WTC11 (cell line): ENCODE data around the gene SPOP.

Experiments used
- AR ChIP-seq: fragments of 250-450 bp; sonication (Bioruptor Pico); IDR thresholded peaks from 2 replicates; pipeline ENCODE4 v1.9.0; 2021; ENCODE audit warnings: mild to moderate bottlenecking
- ATF3 ChIP-seq: sonication (generic); formaldehyde crosslinking; conservative IDR thresholded peaks from 2 replicates; pipeline ENCODE4 v1.8.1; 2022; ENCODE audit warnings: mild to moderate bottlenecking, missing genetic modification reagents
- FOXP4 ChIP-seq: sonication (generic); formaldehyde crosslinking; IDR thresholded peaks from 2 replicates; pipeline ENCODE4 v1.8.0; 2022; ENCODE audit warnings: mild to moderate bottlenecking, missing genetic modification reagents
- HMGXB4 ChIP-seq: sonication (generic); formaldehyde crosslinking; IDR thresholded peaks from 2 replicates; pipeline ENCODE4 v1.8.1; 2023; ENCODE audit warnings: mild to moderate bottlenecking, moderate library complexity, missing genetic modification reagents
- NR3C1 ChIP-seq: sonication (generic); formaldehyde crosslinking; conservative IDR thresholded peaks from 2 replicates; pipeline ENCODE4 v1.8.1; 2023; ENCODE audit warnings: low read depth, mild to moderate bottlenecking, missing genetic modification reagents
- SP1 ChIP-seq: sonication (generic); formaldehyde crosslinking; conservative IDR thresholded peaks from 2 replicates; pipeline ENCODE4 v1.8.1; 2022; ENCODE audit warnings: missing genetic modification reagents
- TCF7 ChIP-seq: sonication (generic); formaldehyde crosslinking; IDR thresholded peaks from 2 replicates; pipeline ENCODE4 v1.8.0; 2022; ENCODE audit warnings: mild to moderate bottlenecking, low read depth, missing genetic modification reagents, moderate library complexity
- ZBTB21 ChIP-seq: sonication (generic); formaldehyde crosslinking; IDR thresholded peaks from 2 replicates; pipeline ENCODE4 v1.8.1; 2023; ENCODE audit warnings: mild to moderate bottlenecking, missing genetic modification reagents, borderline replicate concordance
- ZNF232 ChIP-seq: sonication (generic); formaldehyde crosslinking; IDR thresholded peaks from 2 replicates; pipeline ENCODE4 v1.8.0; 2022; ENCODE audit warnings: mild to moderate bottlenecking, missing genetic modification reagents
- ZNF281 ChIP-seq: sonication (generic); formaldehyde crosslinking; IDR thresholded peaks from 2 replicates; pipeline ENCODE4 v1.8.0; 2023; ENCODE audit warnings: mild to moderate bottlenecking, missing genetic modification reagents
- ZSCAN18 ChIP-seq: fragments of 250-450 bp; sonication (Bioruptor Pico); IDR thresholded peaks from 2 replicates; pipeline ENCODE4 v2.1.2; 2022; ENCODE audit warnings: mild to moderate bottlenecking, moderate library complexity
- TF ChIP-seq, protein P1 (sequence below): fragments of 200-600 bp; IDR thresholded peaks from 2 replicates; pipeline ENCODE4 v1.8.0; 2022; ENCODE audit warnings: antibody characterized with exemption
- TF ChIP-seq, protein P2 (sequence below): sonication (generic); formaldehyde crosslinking; IDR thresholded peaks from 2 replicates; pipeline ENCODE4 v1.8.1; 2023; ENCODE audit warnings: mild to moderate bottlenecking, missing genetic modification reagents

DNA sequence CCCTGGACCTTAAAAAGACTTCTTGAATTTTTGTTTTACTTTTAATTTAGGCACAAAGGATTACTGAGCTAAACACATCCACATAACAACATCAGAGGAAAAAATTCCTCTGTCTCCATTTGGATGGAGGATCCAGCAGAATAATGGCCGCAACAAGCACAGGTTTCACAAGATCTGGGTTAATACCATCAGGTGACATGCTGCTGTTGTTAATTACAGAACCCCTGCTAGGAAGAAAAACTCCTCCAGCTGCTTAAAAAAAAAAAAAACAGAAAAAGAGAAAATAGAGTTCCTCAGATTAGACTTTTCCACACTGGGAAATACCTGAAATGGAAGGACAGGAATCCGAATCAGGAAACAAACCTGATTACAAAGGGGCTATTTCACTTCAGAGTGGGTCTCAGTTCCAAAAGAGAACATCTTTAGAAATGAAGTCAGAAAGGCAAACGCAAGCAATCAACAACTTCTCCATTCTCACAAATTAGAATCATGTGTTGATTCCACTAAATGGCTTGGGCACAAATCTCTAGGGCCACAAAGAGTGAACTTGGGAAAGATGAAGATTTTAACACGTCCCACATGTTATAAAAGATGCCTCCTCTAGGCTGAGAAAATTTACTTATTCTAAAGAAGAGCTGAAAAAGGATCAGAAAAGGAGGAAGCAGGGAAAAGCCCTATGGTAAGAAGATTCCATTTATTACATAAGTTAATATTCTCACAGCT is 44.0 kb downstream of the SPOP start:
- TF ChIP-seq NR3C1 (CRISPR knock-in tag) (no peak), ATF3 (CRISPR knock-in tag) (no peak), FOXP4 (CRISPR knock-in tag) (no peak), SP1 (CRISPR knock-in tag) (no peak), TCF7 (CRISPR knock-in tag) (no peak), AR (no peak), ZSCAN18 (CRISPR knock-in tag) (no peak), ZBTB21 (CRISPR knock-in tag) (no peak), ZNF232 (CRISPR knock-in tag) (no peak), HMGXB4 (no peak), ZNF281 (CRISPR knock-in tag) (no peak)
- TF ChIP-seq, protein P1, sequence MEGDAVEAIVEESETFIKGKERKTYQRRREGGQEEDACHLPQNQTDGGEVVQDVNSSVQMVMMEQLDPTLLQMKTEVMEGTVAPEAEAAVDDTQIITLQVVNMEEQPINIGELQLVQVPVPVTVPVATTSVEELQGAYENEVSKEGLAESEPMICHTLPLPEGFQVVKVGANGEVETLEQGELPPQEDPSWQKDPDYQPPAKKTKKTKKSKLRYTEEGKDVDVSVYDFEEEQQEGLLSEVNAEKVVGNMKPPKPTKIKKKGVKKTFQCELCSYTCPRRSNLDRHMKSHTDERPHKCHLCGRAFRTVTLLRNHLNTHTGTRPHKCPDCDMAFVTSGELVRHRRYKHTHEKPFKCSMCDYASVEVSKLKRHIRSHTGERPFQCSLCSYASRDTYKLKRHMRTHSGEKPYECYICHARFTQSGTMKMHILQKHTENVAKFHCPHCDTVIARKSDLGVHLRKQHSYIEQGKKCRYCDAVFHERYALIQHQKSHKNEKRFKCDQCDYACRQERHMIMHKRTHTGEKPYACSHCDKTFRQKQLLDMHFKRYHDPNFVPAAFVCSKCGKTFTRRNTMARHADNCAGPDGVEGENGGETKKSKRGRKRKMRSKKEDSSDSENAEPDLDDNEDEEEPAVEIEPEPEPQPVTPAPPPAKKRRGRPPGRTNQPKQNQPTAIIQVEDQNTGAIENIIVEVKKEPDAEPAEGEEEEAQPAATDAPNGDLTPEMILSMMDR: no peak
- TF ChIP-seq, protein P2, sequence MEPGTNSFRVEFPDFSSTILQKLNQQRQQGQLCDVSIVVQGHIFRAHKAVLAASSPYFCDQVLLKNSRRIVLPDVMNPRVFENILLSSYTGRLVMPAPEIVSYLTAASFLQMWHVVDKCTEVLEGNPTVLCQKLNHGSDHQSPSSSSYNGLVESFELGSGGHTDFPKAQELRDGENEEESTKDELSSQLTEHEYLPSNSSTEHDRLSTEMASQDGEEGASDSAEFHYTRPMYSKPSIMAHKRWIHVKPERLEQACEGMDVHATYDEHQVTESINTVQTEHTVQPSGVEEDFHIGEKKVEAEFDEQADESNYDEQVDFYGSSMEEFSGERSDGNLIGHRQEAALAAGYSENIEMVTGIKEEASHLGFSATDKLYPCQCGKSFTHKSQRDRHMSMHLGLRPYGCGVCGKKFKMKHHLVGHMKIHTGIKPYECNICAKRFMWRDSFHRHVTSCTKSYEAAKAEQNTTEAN (CRISPR knock-in tag): no peak
